ENCODE results near the gene AFF3. TPM values are rescaled to one million over a fixed set of nuclear protein-coding genes. Genes with fewer than 3 reads are reported as not detected.

AFF3 gene
- total and polyA plus RNA-seq, 3 experiments from 2014 or later = 0.48 to 1.3 (median 0.53) TPM

GRCh38 chr2:99660616-99661406 lies 481.6 kb downstream of the AFF3 start:
- H3K27me3 ChIP-seq (ENCODE audit: insufficient read depth, low read length, poor library complexity, severe bottlenecking) = no peaks in the 10 kb centered on the region

GRCh38 chr2:99659874-99660273 lies 482.5 kb downstream of the AFF3 start:
- Histone ChIP-seq H3K4me3 (ENCODE audit: low read length) (no peak overlapping the region), H3K36me3 (ENCODE audit: insufficient read depth, low read length) (no peaks in the 10 kb centered on the region), H3K27ac (ENCODE audit: low read depth, low read length) (no peak overlapping the region), H3K4me1 (ENCODE audit: insufficient read depth, low read length) (no peaks in the 10 kb centered on the region), H3K9me3 (ENCODE audit: low read length) (no peaks in the 10 kb centered on the region), H3K27me3 (ENCODE audit: insufficient read depth, low read length, poor library complexity, severe bottlenecking) (no peaks in the 10 kb centered on the region)
- no peaks in the 10 kb centered on the region for H3K36me3 Mint-ChIP-seq
- POLR2A ChIA-PET = no interaction called here
- no peak overlapping the region for H3K27ac Mint-ChIP-seq
- no peak for DNase-seq
- no peak overlapping the region for H3K4me3 Mint-ChIP-seq
- H3K4me1 Mint-ChIP-seq = no peaks in the 10 kb centered on the region
- CTCF ChIA-PET = no interaction called here
- no peaks in the 10 kb centered on the region for H3K9me3 Mint-ChIP-seq
- peaks cover 5 to 13% of the 10 kb centered on the region in 2 donors for H3K27me3 Mint-ChIP-seq

More at GRCh38 chr2:99660616-99661406, 481.6 kb downstream of the AFF3 start:
- peak overlapping the region in 1 of 8 donors; percentile 3 for H3K27ac Mint-ChIP-seq
- peaks cover 5 to 19% of the 10 kb centered on the region in 2 donors for H3K27me3 Mint-ChIP-seq
- no peaks in the 10 kb centered on the region for H3K4me1 ChIP-seq (ENCODE audit: insufficient read depth, low read length)
- H3K9me3 Mint-ChIP-seq = peaks cover 0 to 1% (median 0%) of the 10 kb centered on the region in 5 donors
- H3K36me3 ChIP-seq (ENCODE audit: insufficient read depth, low read length) = no peaks in the 10 kb centered on the region
- no peaks in the 10 kb centered on the region for H3K36me3 Mint-ChIP-seq
- ChIA-PET CTCF (no interaction called here), POLR2A (no interaction called here)
- no peak for DNase-seq
- H3K9me3 ChIP-seq (ENCODE audit: low read length) = no peaks in the 10 kb centered on the region
- no peak overlapping the region for H3K4me3 Mint-ChIP-seq
- H3K4me1 Mint-ChIP-seq = no peaks in the 10 kb centered on the region
- H3K27ac ChIP-seq (ENCODE audit: low read depth, low read length) = no peak overlapping the region
- H3K4me3 ChIP-seq (ENCODE audit: low read length) = no peak overlapping the region

- H3K27ac ChIP-seq (ENCODE audit: low read depth, low read length) = no peak overlapping the region
- Mint-ChIP-seq H3K27me3 (peaks cover 3% of the 10 kb centered on the region in 2 donors), H3K27ac (no peak overlapping the region), H3K4me1 (no peaks in the 10 kb centered on the region), H3K9me3 (no peaks in the 10 kb centered on the region), H3K4me3 (no peak overlapping the region), H3K36me3 (peaks cover 0 to 3% (median 0%) of the 10 kb centered on the region in 3 donors)
- H3K9me3 ChIP-seq (ENCODE audit: low read length) = no peaks in the 10 kb centered on the region
- H3K36me3 ChIP-seq (ENCODE audit: insufficient read depth, low read length) = no peaks in the 10 kb centered on the region
- CTCF ChIA-PET = no interaction called here
- H3K4me3 ChIP-seq (ENCODE audit: low read length) = no peak overlapping the region
- no peaks in the 10 kb centered on the region for H3K27me3 ChIP-seq (ENCODE audit: insufficient read depth, low read length, poor library complexity, severe bottlenecking)
- POLR2A ChIA-PET = no interaction called here
- no peak for DNase-seq
- H3K4me1 ChIP-seq (ENCODE audit: insufficient read depth, low read length) = no peaks in the 10 kb centered on the region
Measured at GRCh38 chr2:99657691-99658258, 484.6 kb downstream of the AFF3 start.

GRCh38 chr2:99656994-99657393 lies 485.4 kb downstream of the AFF3 start:
- no peak for DNase-seq

GRCh38 chr2:99653433-99653832 lies 489.0 kb downstream of the AFF3 start:
- H3K27me3 Mint-ChIP-seq = peaks cover 0 to 6% of the 10 kb centered on the region in 2 donors
- Histone ChIP-seq H3K27me3 (ENCODE audit: insufficient read depth, low read length, poor library complexity, severe bottlenecking) (no peaks in the 10 kb centered on the region), H3K36me3 (ENCODE audit: insufficient read depth, low read length) (no peaks in the 10 kb centered on the region), H3K4me3 (ENCODE audit: low read length) (no peak overlapping the region), H3K4me1 (ENCODE audit: insufficient read depth, low read length) (no peaks in the 10 kb centered on the region), H3K27ac (ENCODE audit: low read depth, low read length) (no peak overlapping the region), H3K9me3 (ENCODE audit: low read length) (no peaks in the 10 kb centered on the region)
- H3K9me3 Mint-ChIP-seq = no peaks in the 10 kb centered on the region
- H3K27ac Mint-ChIP-seq = no peak overlapping the region
- H3K4me1 Mint-ChIP-seq = no peaks in the 10 kb centered on the region
- no peak for DNase-seq
- CTCF ChIA-PET = no interaction called here
- H3K36me3 Mint-ChIP-seq = peaks cover 0 to 6% (median 0%) of the 10 kb centered on the region in 3 donors
- H3K4me3 Mint-ChIP-seq = no peak overlapping the region
- POLR2A ChIA-PET = no interaction called here

More at GRCh38 chr2:99656994-99657393, 485.4 kb downstream of the AFF3 start:
- H3K4me1 ChIP-seq (ENCODE audit: insufficient read depth, low read length) = no peaks in the 10 kb centered on the region
- no peak overlapping the region for H3K4me3 Mint-ChIP-seq
- peaks cover 0 to 4% of the 10 kb centered on the region in 2 donors for H3K27me3 Mint-ChIP-seq
- no peak overlapping the region for H3K27ac ChIP-seq (ENCODE audit: low read depth, low read length)
- peaks cover 0 to 3% (median 0%) of the 10 kb centered on the region in 3 donors for H3K36me3 Mint-ChIP-seq
- no peak overlapping the region for H3K4me3 ChIP-seq (ENCODE audit: low read length)
- H3K9me3 Mint-ChIP-seq = no peaks in the 10 kb centered on the region
- no peaks in the 10 kb centered on the region for H3K4me1 Mint-ChIP-seq
- H3K27ac Mint-ChIP-seq = no peak overlapping the region
- ChIA-PET POLR2A (no interaction called here), CTCF (no interaction called here)
- H3K9me3 ChIP-seq (ENCODE audit: low read length) = no peaks in the 10 kb centered on the region
- H3K27me3 ChIP-seq (ENCODE audit: insufficient read depth, low read length, poor library complexity, severe bottlenecking) = no peaks in the 10 kb centered on the region
- no peaks in the 10 kb centered on the region for H3K36me3 ChIP-seq (ENCODE audit: insufficient read depth, low read length)

- Histone ChIP-seq H3K4me1 (ENCODE audit: insufficient read depth, low read length) (no peaks in the 10 kb centered on the region), H3K9me3 (ENCODE audit: low read length) (no peaks in the 10 kb centered on the region), H3K36me3 (ENCODE audit: insufficient read depth, low read length) (no peaks in the 10 kb centered on the region), H3K4me3 (ENCODE audit: low read length) (no peak overlapping the region), H3K27me3 (ENCODE audit: insufficient read depth, low read length, poor library complexity, severe bottlenecking) (no peaks in the 10 kb centered on the region), H3K27ac (ENCODE audit: low read depth, low read length) (no peak overlapping the region)
- H3K36me3 Mint-ChIP-seq = peaks cover 0 to 6% (median 0%) of the 10 kb centered on the region in 3 donors
- no peak overlapping the region for H3K4me3 Mint-ChIP-seq
- no peak for DNase-seq
- no peaks in the 10 kb centered on the region for H3K4me1 Mint-ChIP-seq
- POLR2A ChIA-PET = no interaction called here
- CTCF ChIA-PET = no interaction called here
- peaks cover 0 to 6% of the 10 kb centered on the region in 2 donors for H3K27me3 Mint-ChIP-seq
- no peaks in the 10 kb centered on the region for H3K9me3 Mint-ChIP-seq
- H3K27ac Mint-ChIP-seq = no peak overlapping the region
Measured at GRCh38 chr2:99652862-99653261, 489.5 kb downstream of the AFF3 start.

GRCh38 chr2:99651930-99652670 lies 490.3 kb downstream of the AFF3 start:
- no peaks in the 10 kb centered on the region for H3K9me3 Mint-ChIP-seq
- Histone ChIP-seq H3K4me3 (ENCODE audit: low read length) (no peak overlapping the region), H3K27ac (ENCODE audit: low read depth, low read length) (no peak overlapping the region), H3K27me3 (ENCODE audit: insufficient read depth, low read length, poor library complexity, severe bottlenecking) (no peaks in the 10 kb centered on the region), H3K4me1 (ENCODE audit: insufficient read depth, low read length) (no peaks in the 10 kb centered on the region), H3K9me3 (ENCODE audit: low read length) (no peaks in the 10 kb centered on the region), H3K36me3 (ENCODE audit: insufficient read depth, low read length) (no peaks in the 10 kb centered on the region)
- ChIA-PET CTCF (no interaction called here), POLR2A (no interaction called here)
- peaks cover 0 to 6% of the 10 kb centered on the region in 2 donors for H3K27me3 Mint-ChIP-seq
- DNase-seq = no peak
- peaks cover 0 to 6% (median 0%) of the 10 kb centered on the region in 3 donors for H3K36me3 Mint-ChIP-seq
- no peaks in the 10 kb centered on the region for H3K4me1 Mint-ChIP-seq
- no peak overlapping the region for H3K4me3 Mint-ChIP-seq
- no peak overlapping the region for H3K27ac Mint-ChIP-seq

Data from CD8-positive, alpha-beta memory T cell (primary cell).